Activated CD4-positive, CD25-positive, alpha-beta regulatory T cell treated with anti-CD3 and anti-CD28 coated beads, Interleukin-2, amount 50 U/mL, for 16 hours (primary cell): Measurements from ENCODE around the gene MEI1.
A peak's percentile ranks its signal among the peaks of the same experiment; 100 is the strongest.
"Not testable (repeated sequence)": the region's sequence is repeated elsewhere in the genome, so short reads cannot be mapped to it uniquely, and the experiment has no call there.

Experiments
- DNase-seq: peaks from one replicate; pipeline ENCODE4 v3.0.0-alpha.2; 2020; ENCODE audit warnings: low read depth, low spot score

MEI1 gene

GRCh38 chr22:41699264-41700107 is at the start of gene MEI1:
Gene MEI1 (plus strand): TSS chr22:41699503. CDS start chr22:41699539, 36 bp downstream.
- DNase-seq = peak; percentile 86

DNA sequence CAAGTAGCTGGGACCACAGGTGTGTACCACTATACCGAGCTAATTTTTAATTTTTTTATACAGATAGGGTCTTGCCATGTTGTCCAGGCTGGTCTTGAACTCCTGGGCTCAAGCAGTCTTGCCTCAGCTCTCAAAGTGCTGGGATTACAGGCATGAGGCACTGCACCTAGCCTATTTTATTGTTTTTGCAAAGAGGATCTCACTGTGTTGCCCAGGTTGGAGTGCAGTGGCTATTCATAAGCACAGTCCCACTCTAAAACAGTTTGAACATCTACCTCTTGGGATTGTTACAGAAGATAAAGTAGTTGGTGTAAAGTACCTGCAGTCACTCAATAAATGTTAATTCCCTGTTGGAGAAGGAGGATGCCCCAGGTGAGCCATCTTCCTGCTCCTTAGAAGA is 49.1 kb upstream of the MEI1 start:
- DNase-seq = no peak

- DNase-seq = no peak
Measured at GRCh38 chr22:41650821-41651220, 48.5 kb upstream of the MEI1 start.

DNA sequence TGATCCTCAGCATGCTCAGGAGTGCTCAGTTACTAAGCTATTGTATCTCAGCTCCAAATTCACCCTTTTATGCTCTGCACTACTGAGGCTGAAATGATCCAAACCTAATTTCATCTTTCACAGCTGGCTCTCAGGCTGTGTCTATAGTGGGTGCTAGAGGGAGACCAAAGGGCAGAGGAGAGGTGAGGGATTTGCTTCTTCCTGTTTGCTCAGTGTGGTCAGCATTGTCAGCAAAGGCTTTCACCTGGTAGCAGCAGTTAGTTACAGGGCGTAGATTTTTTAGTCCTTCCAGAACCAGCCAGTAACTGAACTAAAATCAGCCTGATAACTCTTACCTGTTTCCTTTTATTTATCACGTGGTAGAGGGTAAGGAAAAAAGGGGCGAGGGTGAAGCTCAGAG is 45.0 kb upstream of the MEI1 start:
- DNase-seq = no peak

DNA sequence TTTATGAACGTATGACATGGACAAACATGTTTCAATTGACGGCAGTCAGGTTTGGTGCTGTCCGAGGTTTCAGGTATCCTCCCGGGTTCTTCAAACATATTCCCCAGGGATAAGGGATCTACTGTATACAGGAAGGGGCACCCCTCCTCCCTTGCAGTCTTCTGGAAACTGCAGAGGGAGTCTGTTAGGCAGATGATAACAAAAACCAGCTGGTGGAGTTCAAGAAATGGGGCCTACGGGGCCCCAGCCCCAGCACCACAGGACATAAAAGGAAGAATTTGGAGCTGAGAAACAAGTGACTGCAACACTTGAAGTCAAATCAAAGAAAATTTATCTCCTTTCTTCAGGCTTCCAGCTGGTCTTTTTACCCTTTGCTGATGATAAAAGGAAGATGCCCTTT is 42.7 kb upstream of the MEI1 start:
- no peak for DNase-seq

DNA sequence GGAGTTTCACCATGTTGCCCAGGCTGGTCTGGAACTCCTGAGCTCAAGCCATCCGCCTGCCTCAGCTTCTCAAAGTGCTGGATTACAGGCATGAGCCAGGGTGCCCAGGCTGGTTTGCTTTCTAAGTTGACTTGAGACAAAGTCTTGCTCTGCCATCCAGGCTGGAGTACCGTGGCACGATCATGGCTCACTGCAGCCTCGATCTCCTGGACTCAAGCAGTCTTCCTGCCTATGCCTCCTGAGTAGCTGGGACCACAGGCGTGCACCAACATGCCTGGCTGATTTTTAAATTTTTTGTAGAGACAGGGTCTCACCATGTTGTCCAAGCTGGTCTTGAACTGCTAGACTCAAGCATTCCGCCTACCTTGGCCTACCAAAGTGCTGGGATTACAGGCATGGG is 41.6 kb upstream of the MEI1 start:
- DNase-seq = no peak

- DNase-seq = no peak
Measured at GRCh38 chr22:41658869-41659268, 40.4 kb upstream of the MEI1 start.

- no peak for DNase-seq
Measured at GRCh38 chr22:41659941-41660340, 39.4 kb upstream of the MEI1 start.

DNA sequence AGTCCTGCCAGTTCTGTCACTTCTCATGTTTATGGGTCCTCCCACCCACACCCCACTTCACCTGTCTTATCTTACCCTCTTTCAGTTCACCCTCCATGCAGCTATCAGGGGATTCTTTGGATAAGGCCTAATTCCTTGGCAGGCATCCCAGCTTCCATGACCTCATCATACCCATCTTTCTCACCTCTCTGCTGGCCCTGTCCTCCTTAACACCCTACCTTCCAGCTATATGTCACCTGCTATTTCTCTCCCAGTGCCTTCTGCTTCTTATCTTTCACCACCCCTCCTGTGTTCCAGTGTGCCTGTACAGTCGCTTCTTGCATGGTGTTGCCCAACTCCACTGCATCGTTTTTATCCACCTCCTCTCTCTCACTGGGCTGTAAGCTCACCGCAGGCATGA is 38.9 kb upstream of the MEI1 start:
- no peak for DNase-seq

GRCh38 chr22:41661088-41661487 is 38.2 kb upstream of the MEI1 start:
- DNase-seq = no peak

- no peak for DNase-seq
Measured at GRCh38 chr22:41661713-41662112, 37.6 kb upstream of the MEI1 start.

DNA sequence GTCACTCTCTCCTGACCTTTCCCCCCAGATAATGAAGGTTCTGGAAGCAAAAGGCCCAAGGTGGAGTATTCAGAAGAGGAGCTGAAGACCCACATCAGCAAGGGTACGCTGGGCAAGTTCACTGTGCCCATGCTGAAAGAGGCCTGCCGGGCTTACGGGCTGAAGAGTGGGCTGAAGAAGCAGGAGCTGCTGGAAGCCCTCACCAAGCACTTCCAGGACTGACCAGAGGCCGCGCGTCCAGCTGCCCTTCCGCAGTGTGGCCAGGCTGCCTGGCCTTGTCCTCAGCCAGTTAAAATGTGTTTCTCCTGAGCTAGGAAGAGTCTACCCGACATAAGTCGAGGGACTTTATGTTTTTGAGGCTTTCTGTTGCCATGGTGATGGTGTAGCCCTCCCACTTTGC is 35.7 kb upstream of the MEI1 start:
- DNase-seq = not testable (repeated sequence)

DNA sequence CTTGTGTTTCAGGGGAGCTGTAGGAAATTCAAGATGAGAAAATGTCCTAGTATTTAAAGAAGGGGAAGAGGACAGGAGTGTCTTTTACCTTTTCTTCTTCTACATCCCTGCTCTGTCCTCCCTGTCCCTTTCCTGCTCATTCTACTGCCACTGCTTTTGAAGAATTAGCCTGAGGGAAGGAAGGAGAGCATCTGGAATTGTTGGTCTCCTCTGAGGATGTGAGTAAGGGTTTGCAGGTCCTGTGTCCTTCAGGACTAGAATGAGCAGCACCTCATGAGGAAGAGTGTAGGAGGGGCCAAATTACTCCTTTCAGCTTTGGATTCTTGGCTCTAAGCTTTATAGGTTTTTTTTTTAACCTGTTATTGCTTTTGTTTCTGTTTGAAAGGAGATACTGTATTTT is 34.8 kb upstream of the MEI1 start:
- no peak for DNase-seq

DNA sequence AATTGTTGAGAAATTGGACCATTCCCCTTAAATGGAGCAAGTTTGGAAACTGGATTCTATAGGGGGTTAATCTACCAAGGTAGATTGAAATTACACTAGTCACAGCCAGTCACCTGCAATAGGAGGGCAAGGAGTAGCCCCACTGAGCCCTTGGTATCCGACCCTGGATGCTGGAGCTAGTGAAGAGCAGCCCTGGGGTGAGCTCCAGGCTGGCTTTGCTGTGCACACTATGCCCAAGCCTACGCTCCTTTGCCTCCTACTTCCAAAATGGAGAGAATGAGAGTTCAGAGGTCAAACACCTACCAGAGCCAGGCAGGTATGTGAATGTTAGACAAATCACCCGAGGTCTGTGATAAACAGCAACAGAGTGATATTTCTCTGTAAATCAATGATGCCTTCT is 34.4 kb upstream of the MEI1 start:
- DNase-seq = no peak

DNA sequence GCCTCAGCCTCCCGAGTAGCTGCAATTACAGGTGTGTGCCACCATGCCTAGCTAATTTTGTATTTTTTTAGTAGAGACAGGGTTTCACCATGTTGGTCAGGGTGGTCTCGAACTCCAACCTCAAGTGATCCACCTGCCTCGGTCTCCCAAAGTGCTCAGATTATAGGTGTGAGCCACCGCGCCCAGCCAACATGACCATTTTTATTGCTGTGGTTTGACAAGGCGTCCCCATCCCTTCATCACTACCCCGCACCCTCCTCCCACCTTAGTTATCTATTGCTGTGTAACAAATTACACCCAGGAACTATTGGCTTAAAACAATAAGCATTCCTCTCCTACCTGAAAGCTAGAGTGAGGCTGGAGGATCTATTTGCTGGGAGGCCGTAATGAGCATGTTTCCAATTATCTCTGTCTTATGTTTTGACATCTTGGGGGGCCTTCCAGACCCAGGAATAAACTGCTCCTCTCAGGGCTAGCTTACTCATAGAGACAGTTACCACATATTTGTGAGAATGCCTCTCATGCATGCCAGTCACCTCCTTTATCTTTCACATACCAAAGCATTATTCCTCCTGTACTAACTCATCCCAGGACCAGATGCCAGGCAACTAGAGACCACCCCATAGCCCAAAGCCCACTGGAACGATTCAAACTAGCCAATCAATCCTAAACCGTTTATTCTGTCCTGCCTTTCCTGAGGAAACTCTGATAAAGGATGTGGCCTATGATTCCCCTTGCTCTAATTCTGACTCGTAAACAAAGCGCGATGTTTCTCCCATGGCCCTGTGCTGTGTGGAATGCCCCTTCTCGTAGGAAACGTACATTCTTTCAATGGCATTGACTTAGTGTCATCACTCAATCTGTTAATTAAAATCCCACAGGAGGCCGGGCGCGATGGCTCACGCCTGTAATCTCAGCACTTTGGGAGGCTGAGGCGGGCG is 30.1 kb upstream of the MEI1 start:
- DNase-seq = no peak

GRCh38 chr22:41672096-41672495 is 27.2 kb upstream of the MEI1 start:
- DNase-seq = not testable (repeated sequence)

DNA sequence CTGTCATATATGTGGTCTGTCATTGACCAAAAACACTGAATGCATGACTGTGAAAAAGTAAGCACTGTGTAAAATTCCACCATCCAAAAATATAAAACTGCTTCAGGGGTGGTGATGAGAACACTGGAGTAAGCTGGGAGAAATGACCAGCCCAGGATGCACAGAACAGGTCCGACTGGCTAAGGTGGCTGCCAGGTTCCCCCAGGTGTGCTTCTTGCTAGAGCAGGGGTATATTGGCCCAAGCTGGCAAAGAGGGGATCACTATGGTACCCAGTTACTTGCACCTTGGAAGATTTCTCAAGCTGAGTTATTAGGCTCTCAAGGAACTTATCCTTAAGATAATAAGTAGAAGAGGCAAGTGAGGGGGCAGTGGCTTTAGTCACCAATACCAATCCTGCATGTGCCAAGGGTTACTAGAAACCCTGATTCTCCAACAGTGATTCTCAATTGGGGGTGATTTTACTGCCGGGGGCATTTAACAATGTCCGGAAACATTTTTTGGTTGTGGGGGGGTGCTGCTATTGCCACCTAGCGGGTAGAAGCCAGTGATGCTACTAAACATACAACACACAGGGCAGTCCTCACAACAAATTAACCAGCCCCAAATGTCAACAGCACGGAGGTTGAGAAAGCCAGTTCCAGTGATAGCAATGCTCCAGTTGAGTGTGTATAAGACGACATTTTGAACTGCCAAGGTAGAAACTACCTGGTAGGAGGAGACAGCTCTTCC is 26.4 kb upstream of the MEI1 start:
- DNase-seq = no peak

- no peak for DNase-seq
Measured at GRCh38 chr22:41674846-41675340, 24.4 kb upstream of the MEI1 start.

- DNase-seq = no peak
Measured at GRCh38 chr22:41676134-41676533, 23.2 kb upstream of the MEI1 start.

GRCh38 chr22:41681616-41682015 is 17.7 kb upstream of the MEI1 start:
- DNase-seq = no peak

DNA sequence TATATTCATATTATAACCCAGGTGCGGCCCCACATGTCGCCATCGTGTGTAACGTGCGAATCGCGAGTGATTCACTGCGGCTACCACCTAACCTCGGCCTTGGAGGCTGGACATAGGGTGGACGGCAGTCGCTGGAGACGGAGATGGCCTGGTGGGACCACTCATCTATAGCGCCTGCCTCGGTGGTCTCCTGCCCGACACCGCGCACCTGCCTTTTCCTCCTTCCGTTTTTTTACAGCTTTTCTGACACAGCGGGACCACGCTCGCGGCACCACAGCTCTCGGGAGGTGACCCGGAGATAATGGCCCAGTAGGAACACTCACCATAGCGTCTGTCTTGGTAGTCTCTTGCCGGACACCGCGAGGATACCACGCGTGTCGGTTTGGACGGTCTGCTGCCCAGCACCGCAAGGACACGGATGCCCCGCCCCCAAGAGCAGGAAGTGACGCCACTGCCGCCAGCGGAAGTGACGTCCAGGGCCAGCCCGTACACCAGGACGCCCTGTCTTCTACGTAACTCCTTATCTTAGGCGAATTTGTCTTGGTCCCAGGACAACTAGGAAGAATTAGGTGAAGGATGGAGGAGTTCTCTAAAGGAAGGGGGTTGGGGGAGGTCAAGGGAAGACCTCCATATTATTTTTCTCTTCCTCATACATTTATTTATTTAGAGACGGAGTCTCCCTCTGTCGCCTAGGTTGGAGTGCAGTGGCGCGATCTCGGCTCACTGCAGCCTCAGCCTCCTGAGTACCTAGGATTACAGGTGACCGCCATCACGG is 17.1 kb upstream of the MEI1 start:
- DNase-seq = peak; percentile 78
